ENCODE data around the gene CTNNA1. TPM values are rescaled to one million over a fixed set of nuclear protein-coding genes. Genes with fewer than 3 reads are reported as not detected.

CTNNA1 gene
- total RNA-seq, 1 experiment from 2014 or later, result 392 TPM

GRCh38 chr5:138953387-138954256 lies 200.4 kb downstream of the CTNNA1 start:
- ChIA-PET POLR2A (no interaction called here), CTCF (no interaction called here)
- H3K36me3 Mint-ChIP-seq (ENCODE audit: insufficient read depth, unreplicated experiment), result no peaks in the 10 kb centered on the region
- Histone ChIP-seq H3K27me3 (replicated peaks; ENCODE audit: control insufficient read depth, insufficient read depth, low read length) (no peaks in the 10 kb centered on the region), H3K9me3 (no peaks in the 10 kb centered on the region), H3K36me3 (ENCODE audit: control insufficient read depth, insufficient read depth, low read length) (no peaks in the 10 kb centered on the region), H3K4me1 (no peaks in the 10 kb centered on the region), H3K4me3 (ENCODE audit: low read depth, low read length) (no peak overlapping the region)
- no peaks in the 10 kb centered on the region for H3K27me3 Mint-ChIP-seq (ENCODE audit: insufficient read depth, unreplicated experiment)
- no peak overlapping the region for H3K4me3 Mint-ChIP-seq (ENCODE audit: unreplicated experiment)
- no peak for TF ChIP-seq CTCF (IDR thresholded peaks at IDR 0.05; ENCODE audit: insufficient read depth in 1 of 2, low read depth in 1 of 2, low read length in 1 of 2, severe bottlenecking in 1 of 2, unreplicated experiment in 1 of 2)
- no peaks in the 10 kb centered on the region for H3K4me1 Mint-ChIP-seq (ENCODE audit: low read depth, unreplicated experiment)
- no peak overlapping the region for H3K27ac Mint-ChIP-seq (ENCODE audit: unreplicated experiment)
- peak in 1 of 2 experiments; percentile 29 for DNase-seq
- no TSS peak for BruUV-seq (replicated peaks)
- H3K9me3 Mint-ChIP-seq (ENCODE audit: unreplicated experiment), result no peaks in the 10 kb centered on the region
- intact Hi-C loops (cut with micrococcal nuclease; ENCODE audit: unreplicated experiment), result no loop called here

- no peaks in the 10 kb centered on the region for H3K9me3 Mint-ChIP-seq (ENCODE audit: unreplicated experiment)
- no peak overlapping the region for H3K27ac Mint-ChIP-seq (ENCODE audit: unreplicated experiment)
- H3K27me3 Mint-ChIP-seq (ENCODE audit: insufficient read depth, unreplicated experiment), result no peaks in the 10 kb centered on the region
- Histone ChIP-seq H3K27me3 (replicated peaks; ENCODE audit: control insufficient read depth, insufficient read depth, low read length) (no peaks in the 10 kb centered on the region), H3K36me3 (ENCODE audit: control insufficient read depth, insufficient read depth, low read length) (no peaks in the 10 kb centered on the region), H3K9me3 (no peaks in the 10 kb centered on the region), H3K4me3 (ENCODE audit: low read depth, low read length) (no peak overlapping the region), H3K4me1 (no peaks in the 10 kb centered on the region)
- ChIA-PET CTCF (interaction anchor here (1.1 kb wide), 1 partner anchor 308 kb away, joined by 4 read pairs; no protein-coding TSS in a partner anchor), POLR2A (no interaction called here)
- BruUV-seq (replicated peaks), result no TSS peak
- peak in 1 of 2 experiments; percentile 28 for DNase-seq
- no peaks in the 10 kb centered on the region for H3K36me3 Mint-ChIP-seq (ENCODE audit: insufficient read depth, unreplicated experiment)
- intact Hi-C loops (cut with micrococcal nuclease; ENCODE audit: unreplicated experiment), result no loop called here
- no peak overlapping the region for H3K4me3 Mint-ChIP-seq (ENCODE audit: unreplicated experiment)
- no peaks in the 10 kb centered on the region for H3K4me1 Mint-ChIP-seq (ENCODE audit: low read depth, unreplicated experiment)
- TF ChIP-seq CTCF (IDR thresholded peaks at IDR 0.05; ENCODE audit: insufficient read depth in 1 of 2, low read depth in 1 of 2, low read length in 1 of 2, severe bottlenecking in 1 of 2, unreplicated experiment in 1 of 2), result no peak
These were observed 201.2 kb downstream of the CTNNA1 start for GRCh38 chr5:138954257-138955012.

- BruUV-seq (replicated peaks), result no TSS peak
- DNase-seq, result peak in 1 of 2 experiments; percentile 27
- Mint-ChIP-seq H3K27me3 (ENCODE audit: insufficient read depth, unreplicated experiment) (no peaks in the 10 kb centered on the region), H3K36me3 (ENCODE audit: insufficient read depth, unreplicated experiment) (no peaks in the 10 kb centered on the region), H3K4me3 (ENCODE audit: unreplicated experiment) (no peak overlapping the region), H3K9me3 (ENCODE audit: unreplicated experiment) (no peaks in the 10 kb centered on the region), H3K4me1 (ENCODE audit: low read depth, unreplicated experiment) (no peaks in the 10 kb centered on the region), H3K27ac (ENCODE audit: unreplicated experiment) (no peak overlapping the region)
- no peaks in the 10 kb centered on the region for H3K36me3 ChIP-seq (ENCODE audit: control insufficient read depth, insufficient read depth, low read length)
- no peaks in the 10 kb centered on the region for H3K9me3 ChIP-seq
- ChIA-PET CTCF (interaction anchor here (0.7 to 1.1 kb wide), 2 partner anchors 307 to 361 kb away, joined by 3 to 4 read pairs; no protein-coding TSS in a partner anchor), POLR2A (no interaction called here)
- no peak for TF ChIP-seq CTCF (IDR thresholded peaks at IDR 0.05; ENCODE audit: insufficient read depth in 1 of 2, low read depth in 1 of 2, low read length in 1 of 2, severe bottlenecking in 1 of 2, unreplicated experiment in 1 of 2)
- intact Hi-C loops (cut with micrococcal nuclease; ENCODE audit: unreplicated experiment), result no loop called here
- no peak overlapping the region for H3K4me3 ChIP-seq (ENCODE audit: low read depth, low read length)
- H3K4me1 ChIP-seq, result no peaks in the 10 kb centered on the region
- H3K27me3 ChIP-seq (replicated peaks; ENCODE audit: control insufficient read depth, insufficient read depth, low read length), result no peaks in the 10 kb centered on the region
These were observed 201.9 kb downstream of the CTNNA1 start for GRCh38 chr5:138955013-138955660.
